Renal cortex interstitium (tissue), 11 donors: ENCODE measurements around the gene CCL3. TPM values are rescaled to one million over a fixed set of nuclear protein-coding genes. Genes with fewer than 3 reads are reported as not detected.
"Not testable (repeated sequence)": the region's sequence is repeated elsewhere in the genome, so short reads cannot be mapped to it uniquely, and the experiment has no call there.

Experiments used
- DNase-seq, 11 donors: peaks; one replicate each; pipeline ENCODE4 v3.0.0-alpha.2; 2013; ENCODE audit warnings: low read depth in 9 of 11, low spot score in 4 of 11; ENCODE audit errors: extremely low read depth in 1 of 11
- polyA plus RNA-seq, 3 donors: library from polyadenylated mRNA; unstranded; fragments of 120-200 nt; gene quantifications; one replicate each; pipeline ENCODE4 v1.2.1, GENCODE V29; 2013; ENCODE audit not compliant: insufficient read length in 3 of 3

The CCL3 gene
- polyA plus RNA-seq, 3 donors, result 0.35 to 5.1 (median 2.9) TPM

- DNase-seq, result no peak
These were observed 28.8 kb upstream of the CCL3 start for GRCh38 chr17:36118477-36119353.

GRCh38 chr17:36117505-36118382 lies 27.8 kb upstream of the CCL3 start:
- DNase-seq, result no peak

- not testable (repeated sequence) for DNase-seq
These were observed 25.7 kb upstream of the CCL3 start for GRCh38 chr17:36115649-36115977.

GRCh38 chr17:36114971-36115648 lies 25.2 kb upstream of the CCL3 start:
- DNase-seq, result not testable (repeated sequence)

- not testable (repeated sequence) for DNase-seq
These were observed 23.2 kb upstream of the CCL3 start for GRCh38 chr17:36113131-36113530.

GRCh38 chr17:36112572-36112971 lies 22.6 kb upstream of the CCL3 start:
- no peak for DNase-seq

- DNase-seq, result no peak
These were observed 21.1 kb upstream of the CCL3 start for GRCh38 chr17:36111068-36111490.

GRCh38 chr17:36108265-36108664 lies 18.3 kb upstream of the CCL3 start:
- DNase-seq, result not testable (repeated sequence)

GRCh38 chr17:36107660-36108059 lies 17.7 kb upstream of the CCL3 start:
- DNase-seq, result no peak

GRCh38 chr17:36106493-36106835 lies 16.5 kb upstream of the CCL3 start:
- no peak for DNase-seq

GRCh38 chr17:36105781-36106492 lies 16.0 kb upstream of the CCL3 start:
- DNase-seq, result no peak

- no peak for DNase-seq
These were observed 14.8 kb upstream of the CCL3 start for GRCh38 chr17:36104701-36105181.

GRCh38 chr17:36104246-36104645 lies 14.3 kb upstream of the CCL3 start:
- not testable (repeated sequence) for DNase-seq

- DNase-seq, result not testable (repeated sequence)
These were observed 13.5 kb upstream of the CCL3 start, which contains the start of gene CCL4 for GRCh38 chr17:36103401-36103975. Gene CCL4, plus strand, starts transcription at chr17:36103827. Its CDS starts 79 bp downstream, at chr17:36103906.

- not testable (repeated sequence) for DNase-seq
These were observed 9.1 kb upstream of the CCL3 start for GRCh38 chr17:36099004-36099403.

GRCh38 chr17:36095992-36096391 lies 6.0 kb upstream of the CCL3 start:
- no peak for DNase-seq

GRCh38 chr17:36094746-36095145 lies 4.8 kb upstream of the CCL3 start:
- DNase-seq, result no peak

GRCh38 chr17:36094232-36094631 lies 4.3 kb upstream of the CCL3 start:
- no peak for DNase-seq
